Kidney (tissue), 14 donors: Measurements from ENCODE around the gene RBM39. TPM values are rescaled to one million over a fixed set of nuclear protein-coding genes. Genes with fewer than 3 reads are reported as not detected.
"Not testable (repeated sequence)": the region's sequence is repeated elsewhere in the genome, so short reads cannot be mapped to it uniquely, and the experiment has no call there.

Experiments used
- DNase-seq, 5 donors: peaks; one replicate each; pipeline ENCODE4 v3.0.0-alpha.2; 2013 to 2020
- FAIRE-seq: peaks from 2 replicates; lab custom pipeline; 2012; peaks lifted over from hg19 to GRCh38; lab: Jason Lieb, UNC
- H3K27ac ChIP-seq, 2 donors: one replicate each; pipeline ENCODE4 v1.7.0; 2013; ENCODE audit warnings: low read depth in 2 of 2, low read length in 2 of 2, inconsistent platforms in 1 of 2
- H3K27me3 ChIP-seq: one replicate; pipeline ENCODE4 v1.7.1; 2013; ENCODE audit warnings: low read length, inconsistent platforms; ENCODE audit not compliant: control insufficient read depth, insufficient read depth
- H3K36me3 ChIP-seq, 3 donors: one replicate each; pipeline versions ENCODE4 v1.7.0 to v1.7.1; 2013; ENCODE audit warnings: low read length in 3 of 3, control low read depth in 1 of 3, inconsistent platforms in 1 of 3; ENCODE audit not compliant: insufficient read depth in 3 of 3, control insufficient read depth in 2 of 3
- H3K4me1 ChIP-seq, 3 donors: one replicate each; pipeline versions ENCODE4 v1.7.0 to v1.7.1; 2013; ENCODE audit warnings: low read length in 3 of 3, inconsistent platforms in 1 of 3, low read depth in 1 of 3; ENCODE audit not compliant: control insufficient read depth in 2 of 3, insufficient read depth in 2 of 3
- H3K4me3 ChIP-seq, 3 donors: one replicate each; pipeline versions ENCODE4 v1.7.0 to v1.8.1; 2013; ENCODE audit warnings: low read length in 3 of 3, control low read depth in 1 of 3, inconsistent platforms in 1 of 3
- H3K9ac ChIP-seq, 3 donors: one replicate each; pipeline versions ENCODE4 v1.7.0 to v1.7.1; 2013; ENCODE audit warnings: low read length in 3 of 3, control low read depth in 1 of 3, inconsistent platforms in 1 of 3
- H3K9me3 ChIP-seq, 3 donors: one replicate each; pipeline versions ENCODE4 v1.7.0 to v1.7.1; 2013; ENCODE audit warnings: low read length in 3 of 3, control low read depth in 1 of 3, inconsistent platforms in 1 of 3; ENCODE audit not compliant: control insufficient read depth in 2 of 3, insufficient read depth in 1 of 3
- CTCF ChIP-seq: IDR thresholded peaks from 3 replicates; pipeline ENCODE4 v1.5.1; 2012; ENCODE audit warnings: mild to moderate bottlenecking, moderate library complexity, borderline replicate concordance; ENCODE audit not compliant: insufficient read depth; ENCODE audit errors: extremely low read depth
- intact Hi-C: fragments of 100-400 bp; cut with DNase I; formaldehyde crosslinking; loops from one replicate; pipeline ENCODE4 v1.11.1; 2022
- polyA plus RNA-seq: library from polyadenylated mRNA; stranded (reverse); fragments of 350-450 nt; fragmentation: Illumina TruSeq; extraction: RNeasy Lipid Tissue Mini Kit (QIAGEN cat#74804); gene quantifications from one replicate; pipeline ENCODE4 v1.2.3, GENCODE V29; 2014; ENCODE audit warnings: low read depth, low replicate concordance; ENCODE audit not compliant: insufficient read depth
- total RNA-seq: library from RNA; stranded (reverse); fragmentation: NEBNext Ultra II Directional; extraction: Animal tissue kit (Norgen Biotek cat#: 25700); gene quantifications from one replicate; pipeline ENCODE4 v1.2.1, GENCODE V29; 2021
- donor health status: control.
- donor health status: control.
- donor health status: control.
- donor health status: control.
- donor health status: control.
- donor health status: DM: yes; HTN: yes; CAD: no.
- donor health status: Normal renal cell carcinoma (clear cell type).

RBM39 gene
- total and polyA plus RNA-seq, 2 donors from 2014 or later, result 148 to 304 TPM

- no peaks in the 10 kb centered on the region for H3K27me3 ChIP-seq
- H3K27ac ChIP-seq, result no peak overlapping the region
- peaks cover 0 to 2% (median 0%) of the 10 kb centered on the region in 3 donors for H3K4me1 ChIP-seq
- H3K36me3 ChIP-seq, result peaks cover 27 to 75% (median 50%) of the 10 kb centered on the region in 3 donors
- intact Hi-C loops, result no loop called here
- no peak overlapping the region for H3K4me3 ChIP-seq
- no peaks in the 10 kb centered on the region for H3K9me3 ChIP-seq
- no peak for DNase-seq
- FAIRE-seq, result no peak
- no peak overlapping the region for H3K9ac ChIP-seq
- no peak for TF ChIP-seq CTCF
Observed at GRCh38 chr20:35715652-35716051, 26.4 kb downstream of the RBM39 start.

- intact Hi-C loops, result no loop called here
- Histone ChIP-seq H3K27ac (no peak overlapping the region), H3K27me3 (no peaks in the 10 kb centered on the region), H3K4me1 (peaks cover 0 to 2% (median 0%) of the 10 kb centered on the region in 3 donors), H3K9ac (no peak overlapping the region), H3K9me3 (no peaks in the 10 kb centered on the region), H3K4me3 (no peak overlapping the region), H3K36me3 (peaks cover 27 to 75% (median 51%) of the 10 kb centered on the region in 3 donors)
- TF ChIP-seq CTCF, result no peak
- DNase-seq (no peak), FAIRE-seq (no peak)
Observed at GRCh38 chr20:35714127-35714526, 27.9 kb downstream of the RBM39 start.

- peaks cover 29 to 77% (median 51%) of the 10 kb centered on the region in 3 donors for H3K36me3 ChIP-seq
- H3K4me1 ChIP-seq, H3K27ac ChIP-seq, FAIRE-seq, H3K9me3 ChIP-seq, H3K27me3 ChIP-seq, H3K9ac ChIP-seq, H3K4me3 ChIP-seq, DNase-seq, intact Hi-C loops: not testable (repeated sequence)
Observed at GRCh38 chr20:35713120-35713519, 28.9 kb downstream of the RBM39 start.

- peaks cover 32 to 74% (median 46%) of the 10 kb centered on the region in 3 donors for H3K36me3 ChIP-seq
- no peaks in the 10 kb centered on the region for H3K27me3 ChIP-seq
- DNase-seq (no peak), FAIRE-seq (no peak)
- no peak overlapping the region for H3K9ac ChIP-seq
- H3K9me3 ChIP-seq, result no peaks in the 10 kb centered on the region
- H3K4me3 ChIP-seq, result no peak overlapping the region
- no peak for TF ChIP-seq CTCF
- H3K27ac ChIP-seq, result no peak overlapping the region
- intact Hi-C loops, result no loop called here
- no peaks in the 10 kb centered on the region for H3K4me1 ChIP-seq
Observed at GRCh38 chr20:35711588-35712209, 30.4 kb downstream of the RBM39 start.
